MG63 (cell line): Measurements from ENCODE around the gene IL2RA. TPM values are rescaled to one million over a fixed set of nuclear protein-coding genes. Genes with fewer than 3 reads are reported as not detected.
"Not testable (repeated sequence)": the region's sequence is repeated elsewhere in the genome, so short reads cannot be mapped to it uniquely, and the experiment has no call there.

ENCODE experiments used
- DNase-seq: peaks from one replicate; pipeline ENCODE4 v3.0.0-alpha.2; 2020
- H3K27me3 ChIP-seq: fragments of 250-450 bp; sonication (Bioruptor Pico); 2 replicates; pipeline ENCODE4 v1.5.1; 2020; ENCODE audit warnings: mild to moderate bottlenecking, moderate library complexity
- H3K36me3 ChIP-seq: fragments of 250-450 bp; sonication (Bioruptor Pico); 2 replicates; pipeline ENCODE4 v1.5.1; 2020; ENCODE audit warnings: mild to moderate bottlenecking, moderate library complexity
- H3K4me3 ChIP-seq: fragments of 250-450 bp; sonication (Bioruptor Pico); 2 replicates; pipeline ENCODE4 v1.5.1; 2020; ENCODE audit warnings: mild to moderate bottlenecking, moderate library complexity
- H3K9me3 ChIP-seq: fragments of 250-450 bp; sonication (Bioruptor Pico); 2 replicates; pipeline ENCODE4 v1.5.1; 2020; ENCODE audit warnings: mild to moderate bottlenecking, moderate library complexity
- total RNA-seq: library from RNA; depleted of rRNA; stranded (reverse); fragments of >200 nt; shearing (Covaris generic); gene quantifications from 2 replicates; pipeline ENCODE4 v1.2.3, GENCODE V29; 2014; ENCODE audit warnings: low replicate concordance

The IL2RA gene
- total RNA-seq, 1 experiment from 2014 or later = not detected

DNA sequence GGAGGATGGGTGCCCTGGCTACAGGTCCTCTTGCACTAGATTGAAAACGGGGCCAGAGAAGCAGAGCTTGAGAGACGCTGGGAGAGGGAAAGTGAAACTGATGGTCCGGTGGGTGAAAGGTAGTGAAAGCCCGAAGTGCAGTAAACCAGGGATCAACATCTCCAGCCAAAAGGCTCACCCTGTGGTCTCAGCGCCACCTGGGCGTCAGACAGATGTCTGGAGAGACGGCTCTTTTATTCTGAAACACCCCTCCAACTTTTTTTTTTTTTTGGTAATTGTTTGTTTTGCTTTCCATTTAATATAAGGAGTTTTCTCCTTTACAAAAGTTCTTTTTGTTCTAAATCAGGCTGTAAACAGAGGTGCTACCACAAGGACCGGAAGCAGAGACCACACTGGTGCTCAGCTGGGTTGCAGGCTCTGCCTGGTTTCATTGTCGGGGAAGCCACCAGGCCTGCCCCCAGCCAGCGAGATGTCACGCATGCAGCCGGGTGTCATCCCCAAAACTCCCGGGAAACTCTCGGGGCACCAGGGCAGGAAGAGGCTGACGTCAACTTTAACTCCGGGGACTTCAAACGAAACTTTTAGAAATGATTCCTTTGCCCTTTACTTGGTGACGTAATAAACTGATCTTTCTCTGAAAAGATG, 11.2 kb downstream of the IL2RA start:
- no peaks in the 10 kb centered on the region for H3K36me3 ChIP-seq
- no peaks in the 10 kb centered on the region; the same call in 1 of the 2 replicates for H3K27me3 ChIP-seq
- peak; percentile 61 for DNase-seq
- peak overlapping the region; percentile 38 for H3K4me3 ChIP-seq
- H3K9me3 ChIP-seq = no peaks in the 10 kb centered on the region

DNA sequence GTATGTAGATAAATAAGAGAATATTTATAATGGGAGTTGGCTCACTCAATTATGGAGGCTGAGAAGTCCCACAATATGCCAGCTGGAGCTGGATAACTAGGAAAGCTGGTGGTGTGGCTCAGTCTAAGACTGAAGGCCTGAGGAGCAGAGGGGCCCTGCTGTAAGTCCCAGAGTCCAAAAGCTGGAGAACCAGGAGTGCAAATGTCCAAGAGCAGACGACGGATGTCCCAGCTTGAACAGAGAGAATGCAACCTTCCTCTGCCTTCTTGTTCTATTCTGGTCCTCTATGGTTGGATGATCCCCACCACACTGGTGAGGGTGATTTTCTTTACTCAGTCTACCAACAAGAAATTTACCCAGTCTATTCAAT, 13.2 kb downstream of the IL2RA start:
- no peaks in the 10 kb centered on the region for H3K9me3 ChIP-seq
- no peak for DNase-seq
- H3K27me3 ChIP-seq = peaks cover 3% of the 10 kb centered on the region; the same call in 1 of the 2 replicates

DNA sequence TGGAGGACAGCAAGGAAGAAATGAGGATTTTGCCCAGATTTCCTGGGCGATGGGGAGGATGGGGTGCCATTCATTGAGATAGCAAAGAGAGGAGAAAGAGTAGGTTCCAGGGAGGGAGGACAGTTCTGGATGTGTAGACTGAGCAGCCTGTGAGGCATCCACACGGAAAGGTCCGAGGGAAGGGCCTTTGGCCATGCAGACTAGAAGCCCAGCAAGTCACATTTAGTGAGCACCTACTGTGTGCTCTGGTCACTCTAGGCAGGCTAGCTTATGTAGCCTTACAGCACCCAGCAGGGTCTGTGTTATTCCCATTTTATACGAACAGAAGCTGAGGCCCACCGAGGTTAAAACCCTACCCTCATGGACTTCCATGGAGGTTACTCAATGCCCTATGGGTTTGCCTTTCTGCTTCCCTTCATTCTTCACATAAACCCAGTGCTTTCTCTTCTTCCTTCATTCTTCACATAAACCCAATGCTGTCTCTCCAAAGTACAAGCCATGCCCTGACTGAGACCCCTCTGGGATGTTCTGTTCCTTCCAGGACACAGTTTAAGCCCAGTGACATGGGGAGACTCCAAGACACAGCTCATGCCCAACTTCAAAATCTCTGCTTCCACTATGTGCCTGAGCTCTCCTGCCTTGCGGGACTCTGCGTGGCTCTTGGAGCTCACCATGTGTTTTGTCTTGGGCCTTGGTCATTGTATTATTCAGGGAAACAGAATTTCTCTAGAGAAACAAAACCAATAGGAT, 13.7 kb downstream of the IL2RA start:
- H3K9me3 ChIP-seq = no peaks in the 10 kb centered on the region
- peaks cover 3% of the 10 kb centered on the region; the same call in 1 of the 2 replicates for H3K27me3 ChIP-seq
- no peak overlapping the region for H3K4me3 ChIP-seq
- DNase-seq = no peak
- no peaks in the 10 kb centered on the region for H3K36me3 ChIP-seq

More for the DNA sequence above, 13.2 kb downstream of the IL2RA start:
- H3K36me3 ChIP-seq = no peaks in the 10 kb centered on the region
- no peak overlapping the region for H3K4me3 ChIP-seq

DNA sequence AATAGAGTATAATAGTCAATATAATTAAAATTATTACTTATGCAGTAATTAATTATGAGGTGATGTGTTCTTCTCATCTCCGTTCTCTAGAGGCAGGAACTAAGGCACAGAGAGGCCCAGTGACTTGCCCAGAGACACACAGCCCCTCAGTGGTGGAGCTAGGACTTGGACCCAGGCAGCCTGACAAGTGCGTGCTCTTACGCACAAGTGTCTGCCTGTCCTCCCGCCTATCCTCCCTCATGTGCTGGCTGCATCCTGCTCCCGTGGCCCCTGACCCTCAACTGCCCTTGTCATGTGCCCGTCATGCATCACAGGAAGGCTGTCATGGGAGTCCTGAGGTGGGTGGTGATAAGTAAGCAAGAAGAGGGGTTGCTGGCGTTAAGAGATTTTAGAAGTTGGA, 14.3 kb downstream of the IL2RA start:
- Histone ChIP-seq H3K9me3 (no peaks in the 10 kb centered on the region), H3K27me3 (peaks cover 5% of the 10 kb centered on the region; the same call in 1 of the 2 replicates), H3K4me3 (no peak overlapping the region), H3K36me3 (no peaks in the 10 kb centered on the region)
- DNase-seq = no peak

DNA sequence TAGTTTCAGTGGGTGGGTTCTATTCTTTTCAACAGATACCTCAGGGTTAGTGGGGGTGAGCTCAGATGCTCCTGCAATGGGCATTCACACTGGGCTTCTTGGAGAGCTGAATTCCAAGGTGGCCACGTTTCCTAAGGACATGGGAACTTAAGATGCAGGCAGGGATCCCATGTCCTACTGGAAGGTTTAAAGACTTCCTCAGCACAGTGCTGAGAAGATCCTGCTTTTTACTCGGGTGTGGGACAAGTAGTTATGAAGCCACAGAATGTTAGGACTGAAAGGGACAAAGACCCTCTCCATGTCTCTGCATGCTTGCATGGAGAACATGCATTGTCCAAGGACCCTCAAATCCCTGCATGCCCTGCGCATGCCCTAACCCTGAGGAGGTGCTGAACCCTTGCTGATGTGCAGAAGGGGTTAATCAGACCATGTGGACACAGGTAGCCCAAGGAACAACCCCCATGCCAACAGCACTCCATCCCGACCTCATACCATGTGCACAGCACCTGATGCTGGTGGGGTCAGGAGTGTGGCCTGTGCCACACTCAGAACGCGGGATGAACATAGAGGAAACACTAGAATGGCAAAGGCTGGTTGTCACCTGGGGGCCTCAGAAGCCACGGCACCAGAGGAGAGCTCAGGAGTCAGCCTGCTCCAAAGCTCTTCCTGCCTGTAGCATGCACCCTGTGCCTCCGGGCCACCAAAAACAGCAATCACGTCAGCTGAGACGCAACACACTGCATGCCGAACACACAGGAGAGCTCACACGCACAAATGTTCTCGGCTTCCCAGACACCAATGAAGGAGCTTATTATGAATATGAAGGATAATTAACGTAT, 15.2 kb downstream of the IL2RA start:
- H3K9me3 ChIP-seq = no peaks in the 10 kb centered on the region
- DNase-seq = no peak
- no peak overlapping the region for H3K4me3 ChIP-seq
- H3K36me3 ChIP-seq = no peaks in the 10 kb centered on the region
- H3K27me3 ChIP-seq = peaks cover 5% of the 10 kb centered on the region; the same call in 1 of the 2 replicates

DNA sequence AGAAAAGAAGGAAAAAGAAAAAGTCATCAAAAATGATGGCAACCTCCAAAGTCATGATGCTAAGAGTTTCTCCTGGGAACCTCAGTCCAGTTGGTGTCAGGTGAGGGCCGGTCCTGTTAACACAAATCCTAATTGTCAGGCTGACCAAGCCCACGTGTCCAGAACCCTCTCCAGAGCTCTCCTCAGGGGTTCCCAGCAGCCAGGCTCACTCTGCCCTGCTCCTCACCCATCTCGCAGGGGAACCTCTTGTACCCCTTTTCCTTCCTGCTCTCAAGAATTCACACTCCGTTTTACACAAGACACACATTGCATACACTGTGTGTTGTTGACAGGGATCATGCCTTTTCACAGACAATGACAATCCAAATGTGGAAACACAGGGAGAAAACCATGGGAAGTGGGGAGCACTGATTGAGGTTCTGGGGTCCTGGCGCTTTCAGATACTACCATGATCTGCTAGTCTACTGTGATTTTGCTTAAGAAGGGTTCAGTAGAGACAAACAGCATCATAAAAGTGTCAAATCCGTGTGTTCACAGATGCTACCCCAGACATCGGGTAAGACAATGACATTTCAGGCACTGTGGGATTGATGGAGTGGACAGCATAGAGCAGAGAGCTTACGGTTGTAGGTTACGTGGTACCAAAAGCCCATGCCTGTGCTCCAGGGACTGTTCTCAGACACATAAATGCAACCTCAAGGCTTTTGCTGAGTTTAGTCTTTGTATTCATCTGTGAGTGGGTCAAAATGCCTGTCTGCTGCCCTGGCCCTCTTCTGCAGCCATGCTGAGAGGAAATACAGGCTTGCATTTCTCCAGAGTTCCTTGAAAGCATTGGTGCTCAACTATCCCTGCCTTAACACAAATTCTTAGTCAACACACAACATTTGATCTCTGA, 16.0 kb downstream of the IL2RA start:
- no peaks in the 10 kb centered on the region for H3K36me3 ChIP-seq
- H3K27me3 ChIP-seq = peaks cover 5% of the 10 kb centered on the region; the same call in 1 of the 2 replicates
- no peak overlapping the region for H3K4me3 ChIP-seq
- H3K9me3 ChIP-seq = no peaks in the 10 kb centered on the region
- DNase-seq = no peak

DNA sequence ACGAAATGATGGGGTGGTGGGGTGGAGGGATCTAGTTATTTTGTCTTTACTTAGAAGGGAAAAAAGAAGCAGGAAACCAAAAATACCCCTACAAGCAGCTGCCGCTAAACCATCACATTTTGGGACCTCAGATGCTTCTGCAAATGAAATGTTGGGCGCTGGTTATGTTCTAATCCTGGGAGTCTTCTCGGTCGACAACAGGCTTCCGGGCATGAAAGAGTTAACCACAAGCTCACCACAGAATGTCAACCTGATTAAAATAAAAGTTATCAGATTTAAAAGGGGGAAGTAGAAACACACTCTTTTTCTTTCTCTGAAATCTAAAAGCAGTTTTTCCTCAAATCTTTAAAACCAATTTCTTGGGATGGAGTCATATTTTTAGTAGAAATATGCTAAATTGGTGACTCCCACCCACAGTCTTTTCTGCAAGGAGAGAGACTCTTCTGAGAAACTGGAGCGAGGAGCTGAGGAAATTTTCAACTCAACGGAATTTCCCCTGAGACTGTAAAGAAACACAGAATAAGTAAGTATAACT, 16.8 kb downstream of the IL2RA start:
- H3K36me3 ChIP-seq = no peaks in the 10 kb centered on the region
- no peaks in the 10 kb centered on the region for H3K9me3 ChIP-seq
- no peak for DNase-seq
- no peak overlapping the region for H3K4me3 ChIP-seq
- peaks cover 5% of the 10 kb centered on the region; the same call in 1 of the 2 replicates for H3K27me3 ChIP-seq

DNA sequence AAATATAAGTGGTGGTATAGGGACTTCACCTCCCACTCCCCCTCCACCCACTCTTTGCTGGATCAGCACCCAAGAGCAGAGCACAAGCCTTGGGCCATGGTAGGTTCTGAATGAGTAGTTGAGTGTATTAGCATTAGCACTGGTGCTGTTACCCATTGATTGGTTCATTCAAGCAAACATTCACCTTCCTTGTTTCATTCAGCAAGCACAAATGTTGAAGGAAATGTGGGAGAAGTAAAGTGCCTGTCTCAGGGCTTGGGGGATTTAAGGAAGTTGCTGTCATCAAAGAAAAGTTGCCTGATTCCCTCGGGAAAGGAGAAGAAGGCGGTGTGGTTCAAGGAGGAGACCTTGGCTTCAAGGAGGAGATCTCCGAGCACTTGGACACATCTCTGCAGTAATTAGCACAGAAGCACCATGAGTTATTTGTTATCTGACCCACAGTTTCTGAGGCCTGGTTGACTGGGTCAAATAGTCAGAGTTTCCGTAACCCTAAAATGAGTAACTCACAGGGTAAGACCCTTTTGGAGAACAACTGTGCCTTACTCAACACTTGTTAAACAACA, 17.3 kb downstream of the IL2RA start:
- no peaks in the 10 kb centered on the region for H3K9me3 ChIP-seq

DNA sequence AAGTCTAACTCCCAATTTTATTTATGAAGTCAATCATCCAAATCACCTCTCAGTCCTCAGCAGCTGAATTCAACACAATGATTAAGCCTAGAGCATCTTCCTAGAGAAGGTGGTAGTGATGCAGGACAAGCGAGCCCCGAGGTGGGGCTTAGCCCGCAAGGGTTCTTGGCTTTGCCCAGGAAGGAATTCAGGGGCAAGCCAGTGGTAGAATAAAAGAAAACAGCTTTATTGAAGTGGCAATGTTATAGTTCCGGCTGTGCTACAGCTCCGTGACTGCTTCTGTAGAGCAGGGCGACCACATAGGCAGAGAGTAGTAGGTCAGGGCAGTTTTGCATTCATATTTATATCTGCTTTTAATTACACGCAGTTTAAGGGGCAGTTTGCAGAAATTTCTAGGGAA, 18.1 kb downstream of the IL2RA start:
- DNase-seq = no peak
- H3K4me3 ChIP-seq = no peak overlapping the region
- peaks cover 5% of the 10 kb centered on the region; the same call in 1 of the 2 replicates for H3K27me3 ChIP-seq
- no peaks in the 10 kb centered on the region for H3K9me3 ChIP-seq
- no peaks in the 10 kb centered on the region for H3K36me3 ChIP-seq

More for the DNA sequence above, 17.3 kb downstream of the IL2RA start:
- Histone ChIP-seq H3K36me3 (no peaks in the 10 kb centered on the region), H3K4me3 (no peak overlapping the region), H3K27me3 (peaks cover 5% of the 10 kb centered on the region; the same call in 1 of the 2 replicates)
- no peak for DNase-seq

DNA sequence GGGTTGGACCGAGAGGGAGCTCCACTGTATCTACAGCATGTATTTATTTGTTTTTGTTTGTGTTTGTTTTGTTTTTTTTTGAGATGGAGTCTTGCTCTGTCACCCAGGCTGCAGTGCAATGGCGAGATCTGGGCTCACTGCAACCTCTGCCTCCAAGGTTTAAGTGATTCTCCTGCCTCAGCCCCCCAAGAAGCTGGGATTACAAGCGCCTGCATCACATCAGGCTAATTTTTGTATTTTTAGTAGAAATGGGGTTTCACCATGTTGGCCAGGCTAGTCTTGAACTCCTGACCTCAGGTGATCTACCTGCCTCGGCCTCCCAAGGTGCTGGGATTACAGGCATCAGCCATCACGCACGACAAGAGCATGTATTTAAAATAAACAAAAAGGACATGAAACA, 18.8 kb downstream of the IL2RA start:
- H3K27me3 ChIP-seq, H3K4me3 ChIP-seq, DNase-seq, H3K9me3 ChIP-seq, H3K36me3 ChIP-seq: not testable (repeated sequence)

DNA sequence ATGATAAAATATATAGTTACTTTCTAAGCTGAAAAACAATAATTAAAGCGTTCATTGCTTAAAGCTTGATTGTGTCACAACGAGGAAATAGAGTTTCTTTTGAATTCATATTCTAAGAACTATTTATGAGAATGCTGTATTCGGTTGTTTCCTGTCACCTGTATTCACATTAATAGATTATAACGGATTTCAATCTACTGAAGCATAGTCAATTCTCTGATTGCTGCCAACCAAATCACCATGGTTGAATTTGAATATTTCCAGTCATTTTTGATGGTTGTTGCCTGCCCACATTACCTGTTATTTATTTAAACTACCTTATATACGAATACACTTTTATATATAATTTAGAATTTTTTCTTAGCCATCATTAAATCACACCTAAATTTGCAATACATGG, 22.0 kb downstream of the IL2RA start:
- H3K9me3 ChIP-seq = no peaks in the 10 kb centered on the region
- H3K36me3 ChIP-seq = no peaks in the 10 kb centered on the region
- no peak overlapping the region for H3K4me3 ChIP-seq
- no peak for DNase-seq
- H3K27me3 ChIP-seq = peaks cover 5% of the 10 kb centered on the region; the same call in 1 of the 2 replicates

DNA sequence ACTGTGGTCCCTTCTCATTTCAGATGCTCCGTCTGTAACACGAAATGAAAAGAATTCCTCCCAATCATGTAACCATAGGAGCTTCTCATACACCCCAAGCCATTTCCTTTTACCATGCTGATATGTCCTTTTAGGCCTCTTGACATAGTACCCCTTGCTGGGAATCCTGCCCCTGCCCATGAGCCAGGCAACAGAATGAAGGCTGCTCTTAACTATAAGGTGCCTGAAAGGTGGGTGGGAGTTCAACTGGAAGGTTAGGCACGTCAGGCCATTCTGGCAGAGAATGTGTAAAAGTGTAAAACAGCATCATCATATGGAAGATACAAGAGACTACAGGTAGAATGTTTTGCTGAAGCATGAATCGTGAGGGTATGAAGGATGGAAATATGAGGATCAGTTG, 22.5 kb downstream of the IL2RA start:
- Histone ChIP-seq H3K27me3 (0 out of 2 replicates have a peak, but pooled peaks cover 3% of the 10 kb centered on the region), H3K36me3 (no peaks in the 10 kb centered on the region), H3K4me3 (no peak overlapping the region), H3K9me3 (no peaks in the 10 kb centered on the region)
- no peak for DNase-seq

DNA sequence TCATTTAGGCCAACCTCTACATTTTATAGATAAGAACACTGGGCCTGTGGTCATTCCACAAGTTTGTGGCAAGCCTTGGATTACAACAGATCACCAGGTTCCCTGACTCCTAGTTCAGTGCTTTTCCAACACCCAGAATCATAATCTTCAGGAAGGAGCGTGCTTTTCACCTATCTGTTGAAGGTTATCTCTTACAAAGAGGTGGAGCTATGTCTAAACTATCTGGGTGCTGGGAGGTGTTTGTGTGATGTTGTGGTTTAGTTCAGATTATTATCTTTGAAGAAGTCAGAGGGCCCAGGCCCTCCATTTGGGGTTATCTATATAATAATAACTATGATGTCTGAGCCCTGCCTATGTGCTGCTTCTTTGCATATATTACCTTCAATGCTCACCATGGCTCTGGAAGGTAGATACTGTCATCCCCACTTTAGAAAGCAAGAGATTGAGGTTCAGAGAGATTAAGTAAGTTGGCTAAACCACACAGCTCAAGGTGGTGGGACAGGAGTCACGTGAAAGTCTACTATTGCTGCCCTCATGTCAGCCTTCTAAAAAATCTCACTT, 24.0 kb downstream of the IL2RA start:
- DNase-seq = no peak
- Histone ChIP-seq H3K36me3 (no peaks in the 10 kb centered on the region), H3K9me3 (no peaks in the 10 kb centered on the region), H3K27me3 (0 out of 2 replicates have a peak, but pooled peaks cover 3% of the 10 kb centered on the region), H3K4me3 (no peak overlapping the region)

DNA sequence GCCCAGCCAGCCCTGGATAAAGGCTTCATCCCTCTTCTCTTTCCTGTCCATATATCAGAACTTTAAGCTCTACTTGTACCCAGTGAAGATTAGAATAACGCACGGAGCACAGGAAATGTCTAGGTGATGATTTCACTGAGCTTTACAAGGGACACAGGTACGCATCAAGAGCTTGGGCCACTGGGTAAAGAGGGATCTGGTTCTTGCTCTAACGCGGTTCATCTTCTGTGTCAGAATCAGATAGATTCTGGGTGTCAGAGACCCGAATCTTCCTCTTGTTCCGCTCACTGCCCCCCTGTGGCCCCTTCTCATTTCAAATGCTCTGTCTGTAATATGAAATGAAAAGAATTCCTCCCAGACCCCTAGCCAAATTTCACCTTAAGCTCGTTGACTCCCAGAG, 24.7 kb downstream of the IL2RA start:
- no peak overlapping the region for H3K4me3 ChIP-seq
- DNase-seq = no peak
- no peaks in the 10 kb centered on the region for H3K9me3 ChIP-seq
- no peaks in the 10 kb centered on the region for H3K27me3 ChIP-seq
- H3K36me3 ChIP-seq = no peaks in the 10 kb centered on the region

DNA sequence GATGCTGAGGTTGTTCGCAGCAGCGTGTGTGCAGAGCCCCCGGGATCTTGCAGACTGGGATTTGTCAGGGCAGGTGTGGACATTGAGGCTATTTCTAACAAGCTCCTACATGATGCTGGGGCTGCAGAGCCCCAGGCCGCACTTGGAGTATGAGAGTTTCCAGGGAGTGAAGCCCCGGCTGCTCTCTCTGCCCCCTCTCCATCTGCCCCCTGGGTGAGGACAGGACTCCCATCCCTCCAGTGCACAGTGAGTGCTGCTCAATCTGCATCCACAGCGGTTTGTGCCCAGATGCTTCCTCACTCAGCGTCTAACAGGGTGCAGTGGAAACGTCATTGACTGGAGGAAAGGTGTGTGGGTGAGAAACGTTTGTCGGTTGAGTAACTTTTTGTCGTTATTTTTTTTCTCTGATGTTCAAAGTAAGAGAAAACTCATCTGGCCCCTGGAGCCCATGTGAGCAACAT, 25.3 kb downstream of the IL2RA start:
- Histone ChIP-seq H3K9me3 (no peaks in the 10 kb centered on the region), H3K36me3 (no peaks in the 10 kb centered on the region), H3K27me3 (no peaks in the 10 kb centered on the region), H3K4me3 (no peak overlapping the region)
- no peak for DNase-seq
